ENCODE results near the gene STYK1.
"Not testable (repeated sequence)": the region's sequence is repeated elsewhere in the genome, so short reads cannot be mapped to it uniquely, and the experiment has no call there.

The STYK1 gene

DNA sequence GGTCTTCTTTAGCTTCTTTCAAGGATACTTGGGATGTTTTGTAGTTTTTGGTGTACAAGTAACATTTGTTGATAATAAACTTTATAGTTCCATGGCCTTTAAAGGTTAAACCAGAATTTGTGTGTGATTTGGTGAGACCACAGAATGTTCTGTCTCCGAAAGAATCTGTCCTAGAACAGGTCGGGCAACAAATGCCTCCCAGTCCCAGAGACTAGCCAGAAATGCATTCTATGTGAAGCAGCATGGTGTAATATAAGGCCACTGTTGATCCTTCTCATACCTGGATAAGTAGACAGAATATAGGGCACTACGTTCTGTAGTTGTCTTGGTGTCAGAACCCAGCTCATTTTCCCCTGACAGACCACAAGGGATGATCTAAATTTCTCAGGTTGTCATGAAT lies 10.0 kb downstream of the STYK1 start:
- DNase-seq (ENCODE audit: insufficient read length, low spot score) (no peak), FAIRE-seq (no peak)
- no peak for TF ChIP-seq POU2F2 (IDR thresholded peaks at IDR 0.05; ENCODE audit: low read depth, low read length)

DNA sequence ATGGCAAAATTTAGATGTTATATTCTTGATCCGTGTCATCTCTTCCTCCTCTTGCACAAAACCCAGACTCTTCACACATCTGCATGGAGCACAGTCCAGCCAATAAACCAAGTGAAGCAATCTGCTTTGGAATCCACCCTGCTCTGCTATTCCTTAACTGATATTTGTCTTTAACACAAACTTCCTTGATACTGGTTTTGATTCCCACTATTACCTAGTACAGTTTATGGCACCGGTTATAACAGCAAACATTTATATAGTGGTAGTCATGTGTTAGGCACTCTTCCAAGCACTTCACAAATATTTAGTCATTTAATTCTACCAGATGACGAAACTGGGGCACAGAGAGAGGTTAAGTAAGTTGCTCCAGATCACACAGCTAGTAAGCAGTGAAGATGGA lies 12.5 kb downstream of the STYK1 start:
- no peak for TF ChIP-seq TAF1 (IDR thresholded peaks at IDR 0.05; ENCODE audit: low read depth, low read length)
- TF ChIP-seq POU2F2 (IDR thresholded peaks at IDR 0.05; ENCODE audit: low read depth, low read length): no peak
- no peak for TF ChIP-seq POLR2A (IDR thresholded peaks at IDR 0.05; ENCODE audit: low read depth, low read length)
- FAIRE-seq: no peak
- DNase-seq (ENCODE audit: insufficient read length, low spot score): no peak

GRCh38 chr12:10654003-10654402 lies 19.8 kb downstream of the STYK1 start:
- FAIRE-seq: no peak
- no peak for TF ChIP-seq TAF1 (IDR thresholded peaks at IDR 0.05; ENCODE audit: low read depth, low read length)
- TF ChIP-seq PAX5 (IDR thresholded peaks at IDR 0.05; ENCODE audit: insufficient read depth, low read length, severe bottlenecking): no peak
- no peak for TF ChIP-seq POLR2A (IDR thresholded peaks at IDR 0.05; ENCODE audit: low read depth, low read length)
- no peak for TF ChIP-seq POLR2AphosphoS5 (IDR thresholded peaks at IDR 0.05; ENCODE audit: low read depth, low read length)
- no peak for TF ChIP-seq SPI1 (IDR thresholded peaks at IDR 0.05; ENCODE audit: low read depth, low read length)
- no peak for TF ChIP-seq POU2F2 (IDR thresholded peaks at IDR 0.05; ENCODE audit: low read depth, low read length)
- DNase-seq (ENCODE audit: insufficient read length, low spot score): no peak

GRCh38 chr12:10652192-10652591 lies 21.7 kb downstream of the STYK1 start:
- no peak for FAIRE-seq
- DNase-seq (ENCODE audit: insufficient read length, low spot score): no peak
- TF ChIP-seq SPI1 (IDR thresholded peaks at IDR 0.05; ENCODE audit: low read depth, low read length): no peak

- not testable (repeated sequence) for FAIRE-seq; DNase-seq (ENCODE audit: insufficient read length, low spot score)
Measured at GRCh38 chr12:10646576-10646975, 27.3 kb downstream of the STYK1 start.

DNA sequence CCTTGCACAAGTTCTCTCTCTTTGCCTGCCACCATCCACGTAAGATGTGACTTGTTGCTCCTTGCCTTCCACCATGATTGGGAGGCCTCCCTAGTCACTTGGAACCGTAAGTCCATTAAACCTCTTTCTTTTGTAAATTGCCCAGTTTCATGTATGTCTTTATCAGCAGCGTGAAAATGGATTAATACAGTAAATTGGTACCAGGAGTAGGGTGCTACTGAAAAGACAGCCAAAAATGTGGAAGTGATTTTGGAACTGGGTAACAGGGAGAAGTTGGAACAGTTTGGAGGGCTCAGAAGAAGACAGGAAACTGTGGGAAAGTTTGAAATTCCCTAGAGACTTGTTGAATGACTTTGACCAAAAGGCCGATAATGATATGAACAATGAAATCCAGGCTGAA lies 27.9 kb downstream of the STYK1 start:
- DNase-seq (ENCODE audit: insufficient read length, low spot score): no peak
- FAIRE-seq: no peak
- TF ChIP-seq POLR2AphosphoS5 (IDR thresholded peaks at IDR 0.05; ENCODE audit: low read depth, low read length) (no peak), POLR2A (IDR thresholded peaks at IDR 0.05; ENCODE audit: low read depth, low read length) (no peak), TAF1 (IDR thresholded peaks at IDR 0.05; ENCODE audit: low read depth, low read length) (no peak), PAX5 (IDR thresholded peaks at IDR 0.05; ENCODE audit: insufficient read depth, low read length, severe bottlenecking) (no peak), SPI1 (IDR thresholded peaks at IDR 0.05; ENCODE audit: low read depth, low read length) (no peak), POU2F2 (IDR thresholded peaks at IDR 0.05; ENCODE audit: low read depth, low read length) (no peak)

DNA sequence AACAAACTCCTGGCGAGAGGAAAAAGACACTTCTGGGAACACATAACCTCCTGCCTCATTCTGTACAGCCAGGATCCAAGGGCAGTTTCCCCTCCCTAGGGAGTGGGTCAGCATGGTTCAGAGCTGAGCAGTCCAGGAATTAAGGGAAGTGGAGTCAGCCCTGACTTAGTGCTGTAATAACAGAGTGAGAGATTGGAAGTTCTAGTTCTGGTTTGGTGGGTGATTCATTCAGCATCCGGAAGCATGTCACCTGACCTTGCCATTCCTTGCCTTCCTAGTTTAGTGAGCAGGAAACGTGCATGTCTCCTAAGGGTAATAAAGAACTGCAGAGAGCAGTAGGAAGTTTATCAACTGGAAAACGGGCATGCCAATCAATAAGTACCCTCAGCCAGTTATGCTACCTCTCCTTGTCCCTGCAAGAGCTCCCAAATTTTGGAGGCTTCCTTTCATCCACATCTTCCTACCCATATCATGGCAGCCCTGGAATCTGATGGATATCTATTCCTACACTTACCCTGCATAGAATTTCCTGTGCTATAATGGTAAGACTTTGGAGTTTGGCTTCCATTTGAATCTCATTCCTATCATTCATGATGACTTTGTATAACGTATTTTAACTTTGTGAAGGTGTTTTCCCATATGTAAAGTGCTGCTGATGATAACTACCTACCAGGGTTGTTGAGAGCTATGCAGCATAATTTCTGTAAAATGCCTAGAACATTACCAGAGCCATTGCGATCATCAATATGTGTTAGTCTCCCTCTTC lies 31.9 kb downstream of the STYK1 start:
- TF ChIP-seq POLR2A (IDR thresholded peaks at IDR 0.05; ENCODE audit: low read depth, low read length) (no peak), PAX5 (IDR thresholded peaks at IDR 0.05; ENCODE audit: insufficient read depth, low read length, severe bottlenecking) (no peak)
- DNase-seq (ENCODE audit: insufficient read length, low spot score): no peak
- no peak for FAIRE-seq

DNA sequence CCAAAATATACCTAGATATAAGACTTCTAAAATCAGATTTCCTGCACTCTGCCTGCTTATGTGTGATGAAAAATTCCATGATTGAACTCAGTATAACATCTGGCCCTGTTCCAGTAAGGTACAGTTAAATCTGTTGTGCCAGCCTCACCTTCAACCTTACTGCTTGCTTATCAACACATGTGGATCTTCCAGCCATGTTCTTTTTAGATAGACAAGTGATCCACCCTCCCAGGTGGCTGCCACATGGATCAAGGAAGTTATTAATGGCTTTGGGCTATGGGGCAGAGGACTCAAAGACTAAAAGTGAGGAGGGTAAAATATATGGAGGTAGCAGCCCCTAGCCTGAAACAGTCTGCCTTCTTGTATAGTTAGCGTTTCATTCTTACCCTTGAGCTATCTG lies 35.1 kb downstream of the STYK1 start:
- FAIRE-seq (no peak), DNase-seq (ENCODE audit: insufficient read length, low spot score) (no peak)
- no peak for TF ChIP-seq TAF1 (IDR thresholded peaks at IDR 0.05; ENCODE audit: low read depth, low read length)
- TF ChIP-seq PAX5 (IDR thresholded peaks at IDR 0.05; ENCODE audit: insufficient read depth, low read length, severe bottlenecking): no peak
- no peak for TF ChIP-seq POLR2A (IDR thresholded peaks at IDR 0.05; ENCODE audit: low read depth, low read length)
- TF ChIP-seq SPI1 (IDR thresholded peaks at IDR 0.05; ENCODE audit: low read depth, low read length): no peak
- TF ChIP-seq POLR2AphosphoS5 (IDR thresholded peaks at IDR 0.05; ENCODE audit: low read depth, low read length): no peak
- TF ChIP-seq POU2F2 (IDR thresholded peaks at IDR 0.05; ENCODE audit: low read depth, low read length): no peak

GRCh38 chr12:10636611-10637010 lies 37.2 kb downstream of the STYK1 start:
- FAIRE-seq (no peak), DNase-seq (ENCODE audit: insufficient read length, low spot score) (no peak)
- TF ChIP-seq TAF1 (IDR thresholded peaks at IDR 0.05; ENCODE audit: low read depth, low read length) (no peak), POLR2A (IDR thresholded peaks at IDR 0.05; ENCODE audit: low read depth, low read length) (no peak), POLR2AphosphoS5 (IDR thresholded peaks at IDR 0.05; ENCODE audit: low read depth, low read length) (no peak), POU2F2 (IDR thresholded peaks at IDR 0.05; ENCODE audit: low read depth, low read length) (no peak), PAX5 (IDR thresholded peaks at IDR 0.05; ENCODE audit: insufficient read depth, low read length, severe bottlenecking) (no peak), SPI1 (IDR thresholded peaks at IDR 0.05; ENCODE audit: low read depth, low read length) (no peak)

- FAIRE-seq (no peak), DNase-seq (ENCODE audit: insufficient read length, low spot score) (no peak)
- TF ChIP-seq POLR2A (IDR thresholded peaks at IDR 0.05; ENCODE audit: low read depth, low read length) (no peak), SPI1 (IDR thresholded peaks at IDR 0.05; ENCODE audit: low read depth, low read length) (no peak), POLR2AphosphoS5 (IDR thresholded peaks at IDR 0.05; ENCODE audit: low read depth, low read length) (no peak), TAF1 (IDR thresholded peaks at IDR 0.05; ENCODE audit: low read depth, low read length) (no peak), POU2F2 (IDR thresholded peaks at IDR 0.05; ENCODE audit: low read depth, low read length) (no peak), PAX5 (IDR thresholded peaks at IDR 0.05; ENCODE audit: insufficient read depth, low read length, severe bottlenecking) (no peak)
Measured at GRCh38 chr12:10636124-10636523, 37.7 kb downstream of the STYK1 start.

DNA sequence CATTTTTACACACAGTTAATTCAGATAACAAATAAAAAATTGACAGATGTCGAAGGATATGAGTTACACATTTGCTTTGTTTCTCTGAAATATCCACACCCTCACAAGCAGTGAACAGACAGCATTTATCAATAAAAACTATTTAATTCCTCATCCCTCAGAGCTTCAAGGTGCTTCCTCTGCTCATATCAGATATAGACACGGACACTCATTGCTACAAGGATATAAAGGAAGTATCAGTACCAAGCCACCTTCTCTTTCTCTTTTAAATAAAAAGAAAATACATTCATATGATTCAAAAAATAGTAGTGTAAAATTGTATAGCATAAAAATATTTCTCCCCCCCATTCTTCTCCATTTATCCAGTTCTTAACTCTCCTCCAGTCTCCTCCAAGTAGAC lies 38.5 kb downstream of the STYK1 start:
- TF ChIP-seq PAX5 (IDR thresholded peaks at IDR 0.05; ENCODE audit: insufficient read depth, low read length, severe bottlenecking): no peak
- TF ChIP-seq SPI1 (IDR thresholded peaks at IDR 0.05; ENCODE audit: low read depth, low read length): no peak
- no peak for TF ChIP-seq POLR2AphosphoS5 (IDR thresholded peaks at IDR 0.05; ENCODE audit: low read depth, low read length)
- no peak for TF ChIP-seq TAF1 (IDR thresholded peaks at IDR 0.05; ENCODE audit: low read depth, low read length)
- no peak for TF ChIP-seq POLR2A (IDR thresholded peaks at IDR 0.05; ENCODE audit: low read depth, low read length)
- no peak for TF ChIP-seq POU2F2 (IDR thresholded peaks at IDR 0.05; ENCODE audit: low read depth, low read length)
- FAIRE-seq: no peak
- no peak for DNase-seq (ENCODE audit: insufficient read length, low spot score)

Measured in GM12891 (cell line).